ENCODE results near the gene ZNF175.

The ZNF175 gene

DNA sequence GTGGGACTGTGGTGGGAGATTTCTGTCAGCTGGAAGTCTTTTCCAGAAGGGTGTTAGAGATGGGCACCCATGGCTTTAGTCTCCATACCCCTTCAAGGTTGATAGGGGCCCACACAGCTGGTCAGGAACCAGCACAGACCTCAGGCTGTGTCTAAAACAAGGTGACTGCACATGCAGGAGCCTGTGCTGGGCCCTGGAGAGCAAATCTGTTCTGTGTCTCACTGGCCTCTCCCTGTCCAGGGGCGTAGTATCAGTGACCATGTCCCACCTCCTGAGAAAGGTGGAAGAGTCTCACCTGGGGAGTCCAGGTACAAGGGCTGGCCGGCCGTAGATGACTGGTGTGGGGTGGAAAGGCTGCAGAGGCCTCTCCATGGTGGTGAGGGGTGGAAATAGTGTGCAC lies 19.4 kb downstream of the ZNF175 start:
- H3K36me3 ChIP-seq (ENCODE audit: control insufficient read depth, low read length) = peaks cover 27% of the 10 kb centered on the region
- H3K27me3 ChIP-seq (ENCODE audit: control insufficient read depth, low read length) = no peaks in the 10 kb centered on the region
- H3K9me2 ChIP-seq (replicated peaks; ENCODE audit: control insufficient read depth, low read length) = no peaks in the 10 kb centered on the region
- H3K27ac ChIP-seq (ENCODE audit: low read depth, low read length) = no peak overlapping the region
- peaks cover 13% of the 10 kb centered on the region for H3K4me1 ChIP-seq (ENCODE audit: control insufficient read depth, low read length)
- no peaks in the 10 kb centered on the region for H3K79me2 ChIP-seq (ENCODE audit: control insufficient read depth, low read length)
- peaks cover 18% of the 10 kb centered on the region; the same call in 1 of the 2 replicates for H3K9me3 ChIP-seq (ENCODE audit: control insufficient read depth, insufficient read depth, low read length)
- 0 out of 2 replicates have a peak, but pooled peaks cover 3% of the 10 kb centered on the region for H3F3A ChIP-seq (ENCODE audit: control insufficient read depth, insufficient read depth)
- H4K20me1 ChIP-seq (ENCODE audit: control insufficient read depth, insufficient read depth, low read depth, low read length) = no peaks in the 10 kb centered on the region
- H3K4me3 ChIP-seq (ENCODE audit: low read length) = no peak overlapping the region
- H3K4me2 ChIP-seq (ENCODE audit: low read length) = no peak overlapping the region
- TF ChIP-seq, protein P1, sequence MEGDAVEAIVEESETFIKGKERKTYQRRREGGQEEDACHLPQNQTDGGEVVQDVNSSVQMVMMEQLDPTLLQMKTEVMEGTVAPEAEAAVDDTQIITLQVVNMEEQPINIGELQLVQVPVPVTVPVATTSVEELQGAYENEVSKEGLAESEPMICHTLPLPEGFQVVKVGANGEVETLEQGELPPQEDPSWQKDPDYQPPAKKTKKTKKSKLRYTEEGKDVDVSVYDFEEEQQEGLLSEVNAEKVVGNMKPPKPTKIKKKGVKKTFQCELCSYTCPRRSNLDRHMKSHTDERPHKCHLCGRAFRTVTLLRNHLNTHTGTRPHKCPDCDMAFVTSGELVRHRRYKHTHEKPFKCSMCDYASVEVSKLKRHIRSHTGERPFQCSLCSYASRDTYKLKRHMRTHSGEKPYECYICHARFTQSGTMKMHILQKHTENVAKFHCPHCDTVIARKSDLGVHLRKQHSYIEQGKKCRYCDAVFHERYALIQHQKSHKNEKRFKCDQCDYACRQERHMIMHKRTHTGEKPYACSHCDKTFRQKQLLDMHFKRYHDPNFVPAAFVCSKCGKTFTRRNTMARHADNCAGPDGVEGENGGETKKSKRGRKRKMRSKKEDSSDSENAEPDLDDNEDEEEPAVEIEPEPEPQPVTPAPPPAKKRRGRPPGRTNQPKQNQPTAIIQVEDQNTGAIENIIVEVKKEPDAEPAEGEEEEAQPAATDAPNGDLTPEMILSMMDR (IDR thresholded peaks at IDR 0.05; ENCODE audit: low read depth, low read length, poor library complexity, severe bottlenecking) = no peak
- no peak for TF ChIP-seq EZH2phosphoT487 (IDR thresholded peaks at IDR 0.05; ENCODE audit: borderline replicate concordance, low read length)

DNA sequence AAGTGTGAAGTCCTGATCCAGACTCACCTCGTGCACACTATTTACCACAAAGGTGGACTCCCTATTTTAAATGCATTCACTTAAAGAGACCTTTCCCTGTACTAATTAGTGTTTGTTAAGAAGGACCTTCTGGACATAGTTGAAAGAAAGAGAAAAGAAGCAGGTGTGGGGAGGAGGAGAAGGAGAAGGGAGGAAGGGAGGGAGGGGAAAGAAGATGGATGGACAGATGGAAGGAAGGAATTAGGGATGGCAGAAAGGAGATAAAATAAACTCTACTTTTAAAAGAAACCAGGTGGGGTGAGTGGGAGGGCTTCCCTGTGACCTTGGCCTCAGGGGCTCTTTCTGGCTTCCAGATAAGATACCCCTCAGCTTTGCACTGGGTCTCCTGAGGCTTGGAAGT lies 21.4 kb downstream of the ZNF175 start:
- H3K4me3 ChIP-seq (ENCODE audit: low read length) = no peak overlapping the region
- H3K4me2 ChIP-seq (ENCODE audit: low read length) = no peak overlapping the region

DNA sequence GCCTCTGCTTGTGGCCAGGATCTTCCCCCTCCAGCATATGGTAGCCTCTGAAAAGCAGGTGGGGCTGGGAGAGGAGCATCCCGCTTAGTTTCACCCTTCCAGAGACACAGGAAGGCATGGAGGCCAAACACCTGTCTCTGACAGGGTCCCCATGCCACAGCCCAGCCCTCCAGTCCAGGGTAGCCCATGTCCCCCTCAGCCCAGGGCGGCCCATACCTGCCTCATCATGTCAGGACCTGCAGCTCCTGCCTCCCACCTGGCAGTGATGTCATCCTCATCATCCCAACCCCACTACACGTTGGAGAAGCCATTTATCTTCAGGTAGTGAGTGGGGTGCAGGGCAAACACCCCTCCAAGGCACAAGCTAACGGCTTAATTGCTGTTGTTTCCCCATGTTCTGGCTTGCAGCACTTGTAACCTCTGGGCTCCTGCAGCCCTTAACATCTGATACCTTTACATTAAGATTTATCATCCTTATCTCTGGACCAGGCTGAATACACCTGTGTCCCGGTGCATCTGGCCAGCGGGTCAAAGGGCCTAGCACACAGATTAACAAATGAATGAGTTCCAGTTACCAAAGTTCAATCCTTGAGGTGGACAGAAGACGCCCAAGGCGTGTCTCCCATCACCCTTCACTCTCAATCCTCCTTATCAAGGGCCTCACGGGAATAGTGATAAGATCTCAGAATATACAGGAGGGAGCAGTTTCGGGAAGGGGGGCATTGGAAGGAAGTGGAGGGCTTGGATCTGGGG lies 22.2 kb downstream of the ZNF175 start:
- TF ChIP-seq EZH2phosphoT487 (IDR thresholded peaks at IDR 0.05; ENCODE audit: borderline replicate concordance, low read length) = no peak
- TF ChIP-seq, protein P1 (IDR thresholded peaks at IDR 0.05; ENCODE audit: low read depth, low read length, poor library complexity, severe bottlenecking) = no peak
- no peaks in the 10 kb centered on the region for H3K27me3 ChIP-seq (ENCODE audit: control insufficient read depth, low read length)
- peak overlapping the region; percentile 88 for H3K4me2 ChIP-seq (ENCODE audit: low read length)
- 0 out of 2 replicates have a peak, but pooled peaks cover under 1% of the 10 kb centered on the region for H3K9me3 ChIP-seq (ENCODE audit: control insufficient read depth, insufficient read depth, low read length)
- peaks cover under 1% of the 10 kb centered on the region; the same call in 1 of the 2 replicates for H3K36me3 ChIP-seq (ENCODE audit: control insufficient read depth, low read length)
- no peaks in the 10 kb centered on the region for H3K79me2 ChIP-seq (ENCODE audit: control insufficient read depth, low read length)
- 0 out of 2 replicates have a peak, but pooled peaks cover 3% of the 10 kb centered on the region for H3F3A ChIP-seq (ENCODE audit: control insufficient read depth, insufficient read depth)
- H3K4me3 ChIP-seq (ENCODE audit: low read length) = peak overlapping the region; percentile 92
- no peak overlapping the region for H3K27ac ChIP-seq (ENCODE audit: low read depth, low read length)
- H4K20me1 ChIP-seq (ENCODE audit: control insufficient read depth, insufficient read depth, low read depth, low read length) = no peaks in the 10 kb centered on the region
- no peaks in the 10 kb centered on the region for H3K9me2 ChIP-seq (replicated peaks; ENCODE audit: control insufficient read depth, low read length)
- peaks cover 13% of the 10 kb centered on the region for H3K4me1 ChIP-seq (ENCODE audit: control insufficient read depth, low read length)

More for the DNA sequence above, 21.4 kb downstream of the ZNF175 start:
- H3K4me1 ChIP-seq (ENCODE audit: control insufficient read depth, low read length) = peaks cover 13% of the 10 kb centered on the region
- H3K27me3 ChIP-seq (ENCODE audit: control insufficient read depth, low read length) = no peaks in the 10 kb centered on the region
- TF ChIP-seq, protein P1 (IDR thresholded peaks at IDR 0.05; ENCODE audit: low read depth, low read length, poor library complexity, severe bottlenecking) = no peak
- TF ChIP-seq EZH2phosphoT487 (IDR thresholded peaks at IDR 0.05; ENCODE audit: borderline replicate concordance, low read length) = no peak
- no peaks in the 10 kb centered on the region for H3K9me2 ChIP-seq (replicated peaks; ENCODE audit: control insufficient read depth, low read length)
- H3K9me3 ChIP-seq (ENCODE audit: control insufficient read depth, insufficient read depth, low read length) = peaks cover 4% of the 10 kb centered on the region; the same call in 1 of the 2 replicates
- no peaks in the 10 kb centered on the region for H3K79me2 ChIP-seq (ENCODE audit: control insufficient read depth, low read length)
- H3K36me3 ChIP-seq (ENCODE audit: control insufficient read depth, low read length) = peaks cover 8% of the 10 kb centered on the region
- no peak overlapping the region for H3K27ac ChIP-seq (ENCODE audit: low read depth, low read length)
- 0 out of 2 replicates have a peak, but pooled peaks cover 3% of the 10 kb centered on the region for H3F3A ChIP-seq (ENCODE audit: control insufficient read depth, insufficient read depth)
- no peaks in the 10 kb centered on the region for H4K20me1 ChIP-seq (ENCODE audit: control insufficient read depth, insufficient read depth, low read depth, low read length)
